ENCODE results near the gene GYPE.
"Not testable (repeated sequence)": the region's sequence is repeated elsewhere in the genome, so short reads cannot be mapped to it uniquely, and the experiment has no call there.

DNA sequence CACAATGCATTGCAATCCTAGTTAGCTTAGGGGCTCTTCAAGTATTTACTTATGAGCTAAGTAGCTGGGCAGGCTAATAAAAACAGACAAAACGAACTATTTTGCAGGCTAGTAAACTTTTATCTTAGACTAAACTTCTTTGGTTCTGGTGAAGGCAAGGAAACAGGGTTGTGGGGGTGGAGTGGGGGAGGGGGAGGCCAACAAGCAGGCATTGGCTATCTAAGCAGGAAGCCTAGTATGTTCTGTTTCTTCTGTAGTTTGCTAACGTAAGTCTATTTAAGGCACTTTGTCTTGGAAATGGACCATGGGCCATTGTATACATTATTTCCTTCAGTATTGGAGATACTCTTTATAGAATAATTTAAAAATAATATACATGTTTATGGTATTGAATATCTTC is 35.3 kb upstream of the GYPE start:
- TF ChIP-seq, protein P1, sequence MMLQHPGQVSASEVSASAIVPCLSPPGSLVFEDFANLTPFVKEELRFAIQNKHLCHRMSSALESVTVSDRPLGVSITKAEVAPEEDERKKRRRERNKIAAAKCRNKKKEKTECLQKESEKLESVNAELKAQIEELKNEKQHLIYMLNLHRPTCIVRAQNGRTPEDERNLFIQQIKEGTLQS (IDR thresholded peaks at IDR 0.05), result not testable (repeated sequence)
- TF ChIP-seq, protein P2, sequence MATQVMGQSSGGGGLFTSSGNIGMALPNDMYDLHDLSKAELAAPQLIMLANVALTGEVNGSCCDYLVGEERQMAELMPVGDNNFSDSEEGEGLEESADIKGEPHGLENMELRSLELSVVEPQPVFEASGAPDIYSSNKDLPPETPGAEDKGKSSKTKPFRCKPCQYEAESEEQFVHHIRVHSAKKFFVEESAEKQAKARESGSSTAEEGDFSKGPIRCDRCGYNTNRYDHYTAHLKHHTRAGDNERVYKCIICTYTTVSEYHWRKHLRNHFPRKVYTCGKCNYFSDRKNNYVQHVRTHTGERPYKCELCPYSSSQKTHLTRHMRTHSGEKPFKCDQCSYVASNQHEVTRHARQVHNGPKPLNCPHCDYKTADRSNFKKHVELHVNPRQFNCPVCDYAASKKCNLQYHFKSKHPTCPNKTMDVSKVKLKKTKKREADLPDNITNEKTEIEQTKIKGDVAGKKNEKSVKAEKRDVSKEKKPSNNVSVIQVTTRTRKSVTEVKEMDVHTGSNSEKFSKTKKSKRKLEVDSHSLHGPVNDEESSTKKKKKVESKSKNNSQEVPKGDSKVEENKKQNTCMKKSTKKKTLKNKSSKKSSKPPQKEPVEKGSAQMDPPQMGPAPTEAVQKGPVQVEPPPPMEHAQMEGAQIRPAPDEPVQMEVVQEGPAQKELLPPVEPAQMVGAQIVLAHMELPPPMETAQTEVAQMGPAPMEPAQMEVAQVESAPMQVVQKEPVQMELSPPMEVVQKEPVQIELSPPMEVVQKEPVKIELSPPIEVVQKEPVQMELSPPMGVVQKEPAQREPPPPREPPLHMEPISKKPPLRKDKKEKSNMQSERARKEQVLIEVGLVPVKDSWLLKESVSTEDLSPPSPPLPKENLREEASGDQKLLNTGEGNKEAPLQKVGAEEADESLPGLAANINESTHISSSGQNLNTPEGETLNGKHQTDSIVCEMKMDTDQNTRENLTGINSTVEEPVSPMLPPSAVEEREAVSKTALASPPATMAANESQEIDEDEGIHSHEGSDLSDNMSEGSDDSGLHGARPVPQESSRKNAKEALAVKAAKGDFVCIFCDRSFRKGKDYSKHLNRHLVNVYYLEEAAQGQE (IDR thresholded peaks at IDR 0.05), result not testable (repeated sequence)
- TF ChIP-seq, protein P3, sequence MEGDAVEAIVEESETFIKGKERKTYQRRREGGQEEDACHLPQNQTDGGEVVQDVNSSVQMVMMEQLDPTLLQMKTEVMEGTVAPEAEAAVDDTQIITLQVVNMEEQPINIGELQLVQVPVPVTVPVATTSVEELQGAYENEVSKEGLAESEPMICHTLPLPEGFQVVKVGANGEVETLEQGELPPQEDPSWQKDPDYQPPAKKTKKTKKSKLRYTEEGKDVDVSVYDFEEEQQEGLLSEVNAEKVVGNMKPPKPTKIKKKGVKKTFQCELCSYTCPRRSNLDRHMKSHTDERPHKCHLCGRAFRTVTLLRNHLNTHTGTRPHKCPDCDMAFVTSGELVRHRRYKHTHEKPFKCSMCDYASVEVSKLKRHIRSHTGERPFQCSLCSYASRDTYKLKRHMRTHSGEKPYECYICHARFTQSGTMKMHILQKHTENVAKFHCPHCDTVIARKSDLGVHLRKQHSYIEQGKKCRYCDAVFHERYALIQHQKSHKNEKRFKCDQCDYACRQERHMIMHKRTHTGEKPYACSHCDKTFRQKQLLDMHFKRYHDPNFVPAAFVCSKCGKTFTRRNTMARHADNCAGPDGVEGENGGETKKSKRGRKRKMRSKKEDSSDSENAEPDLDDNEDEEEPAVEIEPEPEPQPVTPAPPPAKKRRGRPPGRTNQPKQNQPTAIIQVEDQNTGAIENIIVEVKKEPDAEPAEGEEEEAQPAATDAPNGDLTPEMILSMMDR (IDR thresholded peaks at IDR 0.05; ENCODE audit: low read depth, low read length, missing input control), result not testable (repeated sequence)
- TF ChIP-seq JUND (IDR thresholded peaks at IDR 0.05); YY1 (IDR thresholded peaks at IDR 0.05); GABPA (IDR thresholded peaks at IDR 0.05 in 1 of 2, conservative IDR thresholded peaks at IDR 0.05 in 1 of 2); RAD21 (IDR thresholded peaks at IDR 0.05); TAF1 (conservative IDR thresholded peaks at IDR 0.05): not testable (repeated sequence)
